Activated naive CD4-positive, alpha-beta T cell treated with anti-CD3 and anti-CD28 coated beads, Interleukin-2, amount 50 U/mL, for 16 hours (primary cell): ENCODE data around the gene WDR5B.
"Not testable (repeated sequence)": the region's sequence is repeated elsewhere in the genome, so short reads cannot be mapped to it uniquely, and the experiment has no call there.

Experiments used
- DNase-seq: peaks from one replicate; pipeline ENCODE4 v3.0.0-alpha.2; 2020

WDR5B gene

DNA sequence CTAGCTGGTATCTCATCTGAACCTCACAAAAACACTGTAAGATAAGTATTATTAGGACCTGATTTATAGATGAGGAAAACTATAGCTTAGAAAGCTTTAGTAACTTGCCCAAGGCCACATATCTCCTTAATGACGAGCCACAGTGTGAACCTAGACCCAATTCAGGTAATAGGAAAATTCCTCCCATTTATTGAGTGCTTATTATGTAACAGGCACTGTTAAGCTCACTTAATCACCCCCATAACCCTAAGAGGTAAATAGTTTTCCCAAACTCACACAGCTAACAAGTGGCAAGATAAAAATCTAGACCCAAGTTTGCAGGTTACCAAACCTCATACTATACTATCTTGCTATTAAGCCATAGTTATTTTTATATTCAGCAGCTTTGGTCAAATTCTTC lies 7.9 kb downstream of the WDR5B start:
- DNase-seq = no peak

DNA sequence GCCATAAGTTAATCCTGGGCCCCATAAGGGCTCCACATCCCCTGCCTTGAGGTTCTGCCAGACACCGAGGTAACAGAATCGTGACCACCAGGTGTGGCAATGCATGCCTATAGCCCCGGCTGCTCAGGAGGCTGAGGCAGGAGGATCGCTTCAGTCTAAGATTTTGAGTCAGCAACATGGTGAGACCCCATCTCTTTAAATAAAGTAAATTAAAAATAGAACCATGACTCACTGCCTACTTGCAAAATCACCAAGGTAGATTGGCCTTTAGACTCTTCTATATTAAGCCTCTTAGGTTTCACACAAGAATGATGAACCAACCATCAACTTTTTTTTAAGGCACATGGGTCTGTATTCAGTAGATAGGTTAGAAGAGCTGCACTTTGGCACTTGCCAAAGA lies 9.7 kb downstream of the WDR5B start:
- DNase-seq = no peak

DNA sequence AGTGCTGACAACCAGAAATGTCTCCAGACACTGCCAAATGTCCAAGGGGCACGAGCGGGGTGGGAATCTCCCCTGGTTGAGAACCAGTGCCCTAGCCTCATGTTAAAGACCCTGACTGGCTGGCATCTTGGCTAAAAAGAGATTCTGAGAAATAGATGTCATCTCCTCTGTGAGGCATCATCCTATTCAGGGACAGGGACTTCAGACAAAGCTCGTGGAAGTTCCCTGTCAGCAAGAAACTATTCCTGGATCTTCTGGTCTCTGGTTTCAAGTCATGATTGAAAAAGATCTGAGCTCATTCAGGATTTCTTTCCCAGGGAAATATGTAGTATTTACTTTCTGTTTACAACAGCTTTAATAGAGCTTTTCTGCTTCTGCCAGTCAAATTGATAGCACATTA lies 10.8 kb downstream of the WDR5B start:
- DNase-seq = no peak

DNA sequence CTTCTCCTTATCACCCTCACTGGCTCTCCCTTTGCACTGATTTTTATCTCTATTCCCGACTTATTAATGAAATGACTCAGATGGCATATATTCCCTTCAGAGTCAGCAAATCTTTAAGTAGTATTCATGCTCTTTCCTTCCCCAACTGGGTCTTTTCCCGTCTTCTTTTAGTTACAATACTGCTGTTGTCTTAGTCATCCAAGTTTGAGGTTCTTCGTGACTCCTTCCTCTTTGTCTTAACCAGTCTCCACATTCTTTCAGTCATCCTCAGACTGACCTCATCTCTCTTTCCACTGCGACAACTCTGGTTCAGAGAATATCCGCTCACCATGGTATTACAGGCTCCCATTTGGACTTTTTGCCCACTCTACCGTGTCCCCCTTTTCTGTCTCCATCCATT lies 12.4 kb downstream of the WDR5B start:
- DNase-seq = no peak

DNA sequence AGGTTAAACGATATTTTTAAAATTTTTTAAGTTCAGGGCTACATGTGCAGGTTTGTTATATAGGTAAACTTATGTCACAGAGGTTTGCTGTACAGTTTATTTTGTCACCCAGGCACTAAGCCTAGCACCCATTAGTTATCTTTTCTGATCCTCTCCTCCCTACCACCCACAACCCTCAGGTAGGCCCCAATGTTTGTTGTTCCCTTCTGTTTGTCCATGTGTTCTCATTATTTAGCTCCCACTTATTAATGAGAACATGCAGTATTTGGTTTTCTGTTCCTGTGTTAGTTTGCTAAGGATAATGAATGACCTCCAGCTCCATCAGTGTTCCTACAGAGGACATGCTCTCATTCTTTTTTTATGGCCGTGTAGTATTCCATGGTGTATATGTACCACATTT lies 16.9 kb downstream of the WDR5B start:
- no peak for DNase-seq

DNA sequence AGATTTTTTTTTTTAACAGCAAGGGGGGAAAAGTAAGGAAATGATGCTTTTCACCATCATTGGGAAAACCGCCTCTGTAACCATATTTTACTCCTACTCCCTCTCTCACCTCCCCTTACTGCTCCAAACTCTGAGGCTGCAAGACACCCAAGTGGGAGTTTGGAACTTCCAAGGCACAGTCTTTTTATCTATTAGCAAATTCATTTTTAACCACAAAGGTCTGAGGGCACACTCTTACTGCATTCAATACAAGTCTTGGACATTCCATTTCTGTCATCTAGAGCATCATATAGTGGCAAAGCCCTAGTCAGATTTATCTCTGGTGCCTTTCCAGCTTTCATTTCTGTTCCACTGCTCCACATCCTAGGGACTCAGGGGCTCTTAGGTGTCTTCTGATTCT lies 18.7 kb downstream of the WDR5B start:
- DNase-seq = no peak

DNA sequence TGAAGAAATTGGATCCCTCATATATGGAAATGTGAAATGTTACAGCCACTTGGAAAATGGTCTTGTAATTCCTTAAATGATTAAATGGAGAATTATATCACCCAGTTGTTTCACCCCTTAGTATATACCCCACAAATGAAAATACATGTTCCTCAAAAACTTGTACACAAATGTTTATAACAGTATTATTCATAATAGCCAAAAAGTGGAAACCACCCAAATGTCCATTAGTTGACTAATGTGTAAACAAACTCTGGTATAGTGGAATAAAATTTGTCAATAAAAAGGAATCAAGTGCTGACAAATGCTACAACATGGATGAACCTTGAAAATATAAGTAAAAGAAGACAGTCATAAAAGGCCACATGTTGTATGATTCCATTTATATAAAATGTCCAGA lies 19.4 kb downstream of the WDR5B start:
- DNase-seq = no peak

DNA sequence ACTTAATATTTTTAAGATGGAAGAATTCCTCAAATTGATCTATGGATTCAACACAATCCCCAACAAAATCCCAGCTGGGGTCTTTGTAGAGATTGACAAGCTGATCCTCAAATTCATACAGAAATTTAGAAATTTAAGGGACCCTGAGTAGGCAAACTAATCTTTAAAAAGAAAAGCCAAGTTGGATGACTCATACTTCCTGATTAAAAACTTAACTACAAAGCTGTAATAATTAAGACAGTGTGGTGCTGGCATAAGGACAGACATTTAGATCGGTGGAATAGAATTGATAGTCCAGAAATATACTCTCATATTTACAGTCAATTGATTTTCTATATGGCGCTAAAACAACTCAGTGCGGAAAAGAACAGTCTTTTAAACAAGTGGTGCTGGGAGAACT lies 20.3 kb downstream of the WDR5B start:
- no peak for DNase-seq

DNA sequence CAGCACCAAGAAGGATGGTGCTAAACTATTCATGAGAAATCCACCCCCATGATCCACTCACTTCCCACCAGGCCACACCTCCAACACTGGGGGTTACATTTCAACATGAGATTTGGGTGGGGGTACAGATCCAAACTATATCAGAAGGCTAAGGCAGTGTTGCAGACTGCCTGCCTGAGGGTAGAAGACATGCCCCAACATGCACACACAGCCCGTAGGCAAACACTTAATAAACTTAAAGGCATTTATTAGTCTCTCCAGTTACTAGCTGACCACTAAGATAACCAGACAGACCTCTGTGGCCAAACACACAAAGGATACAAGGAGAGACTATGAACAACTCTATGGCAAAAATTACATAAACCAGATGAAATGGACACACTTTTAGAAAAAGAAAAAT lies 21.7 kb downstream of the WDR5B start:
- no peak for DNase-seq

DNA sequence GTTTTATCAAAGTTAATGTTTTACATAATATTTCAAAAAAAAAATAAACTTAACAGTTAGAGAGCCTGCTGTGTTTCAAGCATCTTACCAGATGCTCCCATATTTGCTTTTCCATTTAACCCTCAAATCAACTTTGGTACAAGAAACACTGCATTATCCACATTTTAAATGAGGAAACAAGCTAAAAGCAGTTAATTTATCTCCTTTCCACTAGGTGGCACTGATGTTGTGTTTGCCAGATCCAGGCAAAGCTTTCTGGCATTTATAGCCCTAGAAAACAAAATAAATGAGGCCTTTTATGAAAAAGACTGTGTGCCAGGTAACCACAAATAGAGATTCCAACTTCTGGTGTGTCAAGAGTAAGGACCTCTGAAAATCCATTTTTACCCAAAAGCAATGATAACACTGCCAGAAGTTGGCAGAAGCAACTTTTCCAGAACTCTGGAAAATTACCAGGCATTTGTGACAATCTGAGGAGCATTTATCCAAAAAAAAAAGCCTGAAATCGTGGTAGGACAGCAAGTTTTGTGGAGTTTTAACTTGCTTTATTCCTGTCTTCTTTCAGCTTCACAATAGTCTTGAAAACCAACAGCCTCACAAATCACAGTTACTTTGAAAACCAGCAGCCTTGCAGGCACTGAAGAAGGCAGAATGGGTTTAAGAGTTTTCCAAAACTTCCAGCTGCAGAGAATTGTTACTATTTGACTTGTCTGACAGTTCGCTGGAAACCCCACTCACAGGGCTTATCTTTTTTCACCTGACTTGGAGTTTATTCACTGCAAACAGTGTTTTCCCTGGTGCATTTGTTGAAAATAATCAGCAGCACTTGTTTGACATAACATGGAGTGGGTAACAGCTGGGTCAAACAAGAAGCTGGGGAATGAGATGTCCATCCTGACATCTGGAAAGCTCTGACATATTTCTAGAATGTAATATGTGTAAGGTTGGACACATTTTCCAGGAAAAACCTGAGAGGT lies 22.7 kb downstream of the WDR5B start:
- DNase-seq = no peak

DNA sequence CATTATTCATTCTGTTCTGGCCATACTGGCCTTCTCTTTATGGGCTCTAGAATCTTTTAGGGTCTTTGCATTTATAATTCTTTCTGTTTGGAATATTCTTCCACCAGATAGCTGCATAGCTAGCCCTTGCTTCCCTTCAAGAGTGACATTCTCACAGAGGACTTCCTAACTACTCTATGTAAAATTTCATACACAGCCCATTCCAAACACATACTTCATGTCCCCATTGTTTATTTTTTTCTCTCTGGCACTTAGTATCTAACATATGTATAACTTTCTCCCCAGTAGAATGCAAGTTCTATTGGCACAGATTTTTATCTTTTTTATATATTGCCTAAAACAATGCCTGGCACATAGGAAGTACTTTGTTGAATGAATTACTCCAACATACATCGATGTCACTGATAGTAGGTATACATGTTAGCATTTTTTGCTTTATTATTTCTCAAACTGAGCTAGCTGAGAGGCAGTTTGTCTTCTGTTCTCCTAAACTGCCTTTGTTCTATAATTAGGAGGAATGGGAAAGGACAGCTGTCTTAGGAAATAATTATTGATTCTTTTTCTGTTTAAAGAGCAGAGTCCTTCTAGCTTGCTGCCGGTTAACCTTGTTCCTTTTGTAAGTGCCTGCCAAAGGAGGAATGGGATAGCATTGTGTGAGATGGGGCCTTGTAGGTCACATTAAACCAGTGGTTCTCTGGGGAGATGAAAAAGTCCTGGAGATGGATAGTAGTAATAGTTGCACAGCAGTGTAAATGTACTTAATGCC lies 24.0 kb downstream of the WDR5B start:
- no peak for DNase-seq

DNA sequence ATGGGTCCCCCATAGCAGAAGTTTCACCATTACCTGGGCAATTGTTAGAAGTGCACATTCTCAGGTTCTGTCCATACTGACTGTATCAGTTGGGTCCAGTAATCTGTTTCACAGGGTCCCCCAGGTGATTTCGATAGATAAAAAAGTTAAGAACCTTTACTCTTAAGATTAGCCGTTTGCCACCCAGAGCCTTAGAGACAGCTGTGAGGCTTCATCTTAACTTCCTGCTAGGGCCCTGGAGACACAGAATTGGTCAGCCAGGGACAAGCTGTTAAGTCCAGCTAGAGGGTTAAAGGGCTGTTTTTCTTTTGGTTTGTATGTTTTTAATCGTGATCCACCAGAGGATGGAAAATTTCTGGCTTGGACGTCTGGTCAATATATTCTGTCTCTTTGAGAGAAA lies 25.2 kb downstream of the WDR5B start:
- no peak for DNase-seq

DNA sequence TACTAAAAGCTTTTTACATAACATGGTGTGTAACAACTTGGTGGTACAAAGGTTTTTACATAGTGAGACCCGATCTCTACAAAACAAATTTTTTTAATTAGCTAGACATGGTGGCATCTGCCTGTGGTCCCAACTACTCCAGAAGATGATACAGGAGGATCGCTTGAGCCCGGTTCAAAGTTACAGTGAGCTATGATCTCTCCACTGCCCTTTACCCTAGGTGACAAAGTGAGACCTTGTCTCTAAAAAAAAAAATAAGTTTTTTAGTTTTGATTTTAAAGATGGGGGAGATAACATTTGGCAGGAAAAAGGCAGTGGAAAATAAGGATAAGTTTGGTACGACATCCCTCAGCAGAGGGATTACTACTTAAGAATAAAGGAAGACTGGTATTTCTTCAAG lies 26.0 kb downstream of the WDR5B start:
- no peak for DNase-seq

DNA sequence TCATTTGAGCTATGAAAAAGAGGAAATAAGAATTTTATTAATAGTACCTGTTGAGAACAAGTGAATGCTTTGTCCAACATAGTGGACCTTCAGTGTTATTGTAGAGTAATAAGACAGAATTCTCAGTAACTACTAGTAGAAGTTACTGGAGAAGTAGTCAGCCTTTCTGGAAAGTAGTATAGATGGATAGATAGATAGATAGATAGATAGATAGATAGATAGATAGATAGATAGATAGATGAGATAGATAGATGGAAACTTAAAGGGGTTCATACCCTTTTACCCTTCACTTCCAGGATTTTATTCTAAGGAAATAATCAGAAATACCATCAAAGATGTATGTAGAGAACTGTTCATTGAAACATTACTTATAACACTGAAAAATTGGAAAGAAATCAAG lies 26.7 kb downstream of the WDR5B start:
- DNase-seq = no peak

DNA sequence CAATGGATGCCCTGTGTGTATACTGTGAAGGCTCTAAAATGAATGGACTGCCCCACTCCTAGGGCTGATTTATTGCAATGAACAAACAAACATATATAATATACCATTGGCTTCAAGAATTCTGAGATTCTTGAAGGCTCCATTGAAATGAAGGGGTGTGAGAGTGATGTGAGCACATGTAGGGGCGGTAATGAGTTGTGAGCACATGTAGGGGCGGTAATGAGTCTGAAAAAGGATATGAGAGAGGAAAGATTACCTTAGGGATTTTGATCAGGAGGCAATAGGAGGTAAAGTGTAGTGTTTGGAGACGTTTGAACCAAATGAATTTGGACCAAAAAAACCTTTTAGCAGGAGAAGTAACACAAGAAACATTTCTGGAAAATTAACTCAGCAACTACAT lies 28.2 kb downstream of the WDR5B start:
- DNase-seq = no peak

DNA sequence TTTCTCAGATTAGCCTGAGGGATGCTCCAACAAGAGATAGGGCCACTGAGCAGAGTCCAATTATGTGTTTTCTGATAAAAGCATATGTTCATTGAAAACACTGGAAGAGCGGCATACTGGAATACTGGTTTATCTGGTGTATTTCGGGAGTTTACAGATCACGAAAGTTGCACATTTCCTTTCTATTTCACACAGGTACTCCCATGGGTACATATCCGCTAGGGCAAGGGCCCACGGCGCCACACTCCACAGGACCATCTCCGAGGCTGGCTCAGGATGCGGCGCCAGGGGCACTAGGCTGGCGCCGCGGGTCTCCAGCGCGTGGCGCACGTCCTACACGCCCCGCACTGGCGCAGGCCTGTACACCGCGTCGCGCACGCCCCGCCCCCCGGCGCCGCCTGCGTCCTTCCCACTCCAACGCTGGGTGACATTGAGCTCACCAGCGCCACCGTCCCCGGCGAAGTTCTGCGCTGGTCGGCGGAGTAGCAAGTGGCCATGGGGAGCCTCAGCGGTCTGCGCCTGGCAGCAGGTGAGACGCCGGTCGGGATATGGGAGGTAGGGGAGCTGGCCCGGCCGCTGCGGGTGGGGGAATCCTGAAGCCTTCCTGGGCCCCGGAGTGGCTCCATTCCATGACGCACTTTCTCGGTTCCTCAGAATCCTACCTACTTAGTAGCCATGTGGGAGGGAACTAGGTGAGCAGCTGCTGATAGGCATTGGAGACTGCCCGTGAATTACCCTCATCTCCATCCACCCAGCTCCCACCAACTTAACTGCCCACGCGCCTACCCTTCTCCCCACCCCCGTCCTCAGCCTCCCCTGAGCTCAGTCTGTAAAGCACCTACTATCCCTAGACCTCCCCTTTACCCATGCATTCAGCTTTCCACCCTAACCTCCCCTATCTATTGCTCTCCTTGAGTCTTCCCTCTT lies 31.8 kb downstream of the WDR5B start, which contains the start of gene FAM162A:
Gene FAM162A (plus strand): TSS at position 412 of the 927 bp plus-strand sequence. CDS start 84 bp downstream, at position 496.
- peak; percentile 95 for DNase-seq

DNA sequence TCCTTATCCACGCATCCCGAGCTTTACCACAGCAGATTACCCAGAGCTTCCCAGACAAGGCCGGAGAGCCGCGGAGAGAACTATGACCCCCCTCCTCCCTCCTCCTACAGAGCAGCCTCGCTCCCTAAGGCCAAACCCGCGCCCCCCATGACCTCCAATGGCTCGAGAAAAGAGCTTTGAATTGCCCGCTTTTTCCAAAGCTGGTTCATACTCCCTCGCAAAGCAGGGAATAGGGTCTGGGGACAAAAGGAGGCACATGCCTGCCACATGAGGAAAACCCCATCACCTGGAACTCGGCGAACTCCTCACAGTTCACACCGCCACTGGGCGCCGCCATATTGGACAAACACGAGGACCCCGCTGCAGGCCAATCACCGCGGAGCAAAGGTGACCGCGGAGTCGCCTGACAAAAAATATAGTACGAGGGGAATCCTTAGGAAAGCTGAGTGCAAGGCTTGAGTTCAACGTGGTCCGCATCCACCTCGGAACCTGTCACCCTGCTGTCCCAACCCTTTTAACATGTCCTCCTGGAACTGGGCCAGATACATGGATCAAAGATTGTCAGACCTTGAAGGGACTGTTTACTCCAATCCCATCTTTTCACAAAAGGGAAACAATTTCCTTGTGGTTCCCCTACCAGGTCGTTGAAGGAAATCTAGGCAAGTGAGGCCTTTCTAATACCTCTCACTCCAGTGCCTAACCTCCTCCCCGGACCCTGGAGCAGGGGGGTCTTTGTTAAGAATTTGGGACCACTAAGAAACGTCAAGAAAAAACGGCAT lies 32.8 kb downstream of the WDR5B start, which contains the start of gene MIX23:
Gene MIX23 (minus strand): TSS at position 344 of the 779 bp plus-strand sequence. CDS start 7 bp downstream, at position 337.
- peak; percentile 89 for DNase-seq

DNA sequence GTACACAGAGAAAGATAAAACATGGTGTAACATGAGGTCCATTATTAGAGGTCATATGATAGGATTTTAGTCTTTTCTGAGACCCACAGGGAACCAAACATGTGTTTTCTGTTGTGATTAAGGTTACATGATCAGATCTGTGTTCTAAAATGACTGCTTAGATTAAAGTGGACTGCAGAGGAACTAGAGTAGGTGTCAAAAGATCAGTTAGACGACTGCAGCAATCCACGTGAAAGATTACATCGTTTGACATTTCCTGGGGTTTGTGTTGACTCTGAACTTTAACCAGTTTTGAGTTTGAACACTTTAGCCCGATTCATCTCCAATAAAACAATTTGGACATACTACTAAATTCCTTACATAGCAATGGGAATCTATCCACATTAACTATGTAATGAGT lies 37.9 kb downstream of the WDR5B start:
- no peak for DNase-seq

DNA sequence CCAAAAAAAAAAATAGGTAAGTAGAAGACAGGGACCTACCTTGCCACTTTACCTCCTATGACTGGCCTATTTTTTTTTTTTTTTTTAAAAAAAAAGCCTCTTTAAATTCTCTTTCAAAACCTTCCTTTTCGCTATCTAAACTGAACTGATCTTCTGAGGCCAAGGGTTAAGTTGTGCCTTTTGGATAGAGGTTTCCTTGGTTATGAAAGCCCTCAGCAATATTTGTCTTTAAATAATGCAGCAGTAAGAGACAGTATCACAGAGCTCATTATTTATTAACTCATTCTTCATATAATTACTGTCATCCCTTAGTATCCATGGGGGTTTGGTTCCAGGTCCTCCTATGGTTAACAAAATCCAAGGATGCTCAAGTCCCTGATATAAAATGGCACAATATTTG lies 41.8 kb downstream of the WDR5B start:
- no peak for DNase-seq

DNA sequence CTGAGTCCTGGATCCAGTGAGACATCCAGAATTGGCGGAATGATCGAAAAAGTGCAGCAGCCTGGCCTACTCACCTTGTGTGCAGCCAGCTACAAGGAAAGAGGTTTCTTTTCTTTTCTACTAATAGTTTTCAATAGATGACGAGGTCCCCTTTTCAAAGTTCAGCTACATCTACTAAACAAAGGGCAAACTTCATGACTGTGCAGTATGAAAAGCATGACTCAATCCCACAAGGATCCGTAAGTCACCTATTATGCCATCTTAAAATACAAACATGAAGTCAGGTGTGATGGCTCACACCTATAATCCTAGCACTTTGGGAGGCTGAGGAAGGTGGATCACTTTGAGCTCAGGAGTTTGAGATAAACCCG lies 49.5 kb downstream of the WDR5B start:
- no peak for DNase-seq

DNA sequence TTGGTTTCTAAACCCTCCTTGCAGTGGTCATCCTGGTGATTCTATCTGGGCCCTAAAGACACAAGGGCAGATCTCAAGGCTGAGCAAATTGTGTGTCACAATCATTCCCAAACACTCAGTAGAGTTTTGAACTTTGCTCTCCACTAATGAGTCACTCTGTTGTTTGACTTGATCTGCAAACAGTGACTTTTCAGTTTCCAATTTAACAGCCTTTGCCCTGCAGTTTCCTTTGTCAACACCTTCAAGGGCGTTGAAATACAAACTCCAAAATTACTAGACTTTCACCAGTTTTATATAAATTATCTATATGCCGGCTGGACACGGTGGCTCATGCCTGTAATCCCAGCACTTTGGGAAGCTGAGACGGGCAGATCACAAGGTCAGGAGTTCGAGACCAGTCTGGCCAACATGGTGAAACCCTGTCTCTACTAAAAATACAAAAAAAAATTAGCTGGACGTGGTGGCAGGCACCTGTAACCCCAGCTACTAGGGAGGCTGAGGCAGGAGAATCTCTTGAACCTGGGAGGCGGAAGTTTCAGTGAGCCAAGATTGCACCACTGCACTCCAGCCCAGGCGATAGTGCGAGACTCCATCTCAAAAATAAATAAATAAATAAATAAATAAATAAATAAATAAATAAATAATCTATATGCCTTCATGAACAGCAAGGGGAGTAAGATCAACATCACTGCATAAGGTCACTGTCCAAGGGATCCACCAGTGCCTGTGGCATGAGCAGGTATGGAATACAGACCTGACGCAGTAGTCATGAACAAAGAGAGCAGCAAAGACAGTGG lies 50.1 kb downstream of the WDR5B start:
- DNase-seq = not testable (repeated sequence)
